HG03060 (cell line): ENCODE measurements around the gene EPHB1.

Experiments
- ATAC-seq: cut with Tn5 transposase; IDR thresholded peaks from one replicate; pipeline ENCODE4 v1.9.1; 2021; ENCODE audit warnings: low read depth, moderate number of reproducible peaks; ENCODE audit not compliant: unreplicated experiment

EPHB1 gene

DNA sequence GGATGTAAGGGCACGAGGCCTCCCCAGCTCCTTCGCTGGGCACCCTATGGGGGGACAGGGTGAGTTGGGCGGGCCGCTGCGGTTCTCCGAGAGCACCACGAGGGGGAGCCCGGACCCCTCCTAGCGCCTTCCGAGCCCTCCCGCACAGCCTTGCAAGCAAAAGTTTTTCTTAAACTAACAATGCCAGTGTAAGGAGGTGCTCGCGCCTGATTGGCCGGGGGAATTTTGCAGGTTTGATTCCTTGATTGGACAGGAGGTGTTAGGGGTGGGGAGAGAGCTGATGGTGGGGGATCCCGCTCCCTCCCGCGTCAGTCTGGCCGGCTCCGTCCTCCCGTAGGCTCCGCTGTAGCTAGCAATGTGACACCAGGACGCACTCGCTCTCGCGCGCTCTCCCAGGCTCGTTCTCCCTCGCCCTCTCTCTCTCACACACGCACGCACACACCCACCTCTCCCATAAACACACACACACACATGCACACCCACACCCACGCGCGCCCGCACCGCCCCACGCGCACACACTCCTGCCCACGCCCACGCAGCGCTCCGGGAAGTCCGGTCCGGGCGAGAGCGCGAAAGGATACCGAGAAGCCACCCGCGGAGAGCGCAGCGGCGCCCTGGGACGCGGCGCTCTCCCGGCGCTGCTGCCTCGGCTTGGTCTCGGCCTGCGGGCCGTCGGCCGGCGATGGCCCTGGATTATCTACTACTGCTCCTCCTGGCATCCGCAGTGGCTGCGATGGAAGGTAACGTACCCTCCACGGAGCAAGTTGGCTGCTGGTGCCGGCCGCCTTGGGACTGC is at the start of gene EPHB1:
TSS of gene EPHB1 (plus strand) at position 311 of the 796 bp plus-strand sequence.
- peak; percentile 87 for ATAC-seq

DNA sequence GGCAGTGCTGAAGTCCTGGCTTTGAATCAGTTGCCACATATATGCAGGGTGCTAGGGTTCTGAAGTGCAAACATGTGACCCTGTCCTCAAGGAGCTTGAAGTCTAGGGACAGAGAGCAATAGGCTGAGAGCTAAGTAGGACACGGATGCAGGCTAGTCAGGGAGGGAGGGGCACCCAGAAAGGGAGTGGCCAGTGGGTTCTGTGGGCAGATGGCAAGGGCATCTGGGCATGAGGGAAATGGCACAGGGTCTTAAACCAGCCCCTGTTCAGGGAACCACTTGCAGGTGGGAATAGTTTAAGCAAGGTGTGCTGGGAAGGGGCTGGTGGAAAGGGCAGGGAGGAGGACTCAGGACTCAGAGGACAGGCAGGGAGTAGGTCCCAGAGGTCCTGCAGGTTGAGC is 46.4 kb upstream of the EPHB1 start:
- no peak for ATAC-seq

DNA sequence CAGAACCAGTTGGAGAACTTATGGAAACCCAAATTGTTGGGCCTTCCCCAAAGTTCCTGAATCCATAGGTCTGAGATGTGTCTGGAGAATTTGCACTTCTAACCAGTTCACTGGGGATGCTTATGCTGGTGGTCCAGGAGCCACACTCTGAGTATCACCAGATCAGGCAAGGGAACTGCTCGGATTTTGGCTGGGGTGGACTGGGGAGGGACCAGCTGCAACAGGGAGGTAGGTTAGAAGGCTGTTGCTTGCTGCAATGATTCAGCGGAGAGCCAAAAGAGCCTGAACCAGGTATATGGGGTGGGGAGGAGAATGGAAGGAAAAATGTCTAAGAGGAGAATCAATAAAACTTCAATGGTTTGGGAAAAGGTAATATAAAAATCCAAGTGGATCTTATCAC is 45.9 kb upstream of the EPHB1 start:
- ATAC-seq, result no peak

DNA sequence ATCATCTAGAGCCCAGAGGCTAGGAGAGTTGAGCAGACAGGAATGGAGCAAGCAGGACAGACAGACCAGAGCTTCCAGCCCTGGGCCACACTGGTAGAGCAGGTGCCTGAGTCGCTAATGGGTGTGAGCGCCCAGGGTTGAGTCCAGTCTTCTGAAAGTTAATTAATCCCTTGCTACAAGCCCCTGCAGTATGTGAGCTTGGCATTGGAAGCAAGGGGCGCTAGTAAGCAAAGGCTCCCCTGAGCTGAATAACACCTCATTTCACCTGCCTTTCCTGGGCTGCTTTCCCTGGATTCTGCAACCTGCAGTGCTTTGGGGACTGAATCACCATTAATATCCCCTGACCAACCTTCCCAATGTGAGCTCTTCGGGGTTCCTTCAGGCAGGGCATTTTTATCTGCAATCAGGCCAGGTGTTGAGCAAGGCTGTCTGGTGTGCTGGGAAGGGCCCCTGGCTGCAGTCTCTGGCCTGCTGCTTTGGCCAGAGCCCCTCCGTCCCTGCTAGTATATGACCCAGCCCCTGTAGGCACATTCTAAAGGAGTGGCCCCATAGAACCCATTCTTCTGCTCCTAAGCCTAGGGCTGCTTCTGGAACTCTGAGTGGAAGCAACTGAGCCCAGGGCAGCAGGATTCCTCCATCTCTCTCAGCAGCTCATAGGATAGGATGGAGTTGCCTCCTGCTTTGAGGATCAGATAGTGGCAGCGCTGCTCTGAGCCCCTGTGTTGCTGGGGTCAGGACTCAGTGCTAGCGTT is 45.1 kb upstream of the EPHB1 start:
- no peak for ATAC-seq

DNA sequence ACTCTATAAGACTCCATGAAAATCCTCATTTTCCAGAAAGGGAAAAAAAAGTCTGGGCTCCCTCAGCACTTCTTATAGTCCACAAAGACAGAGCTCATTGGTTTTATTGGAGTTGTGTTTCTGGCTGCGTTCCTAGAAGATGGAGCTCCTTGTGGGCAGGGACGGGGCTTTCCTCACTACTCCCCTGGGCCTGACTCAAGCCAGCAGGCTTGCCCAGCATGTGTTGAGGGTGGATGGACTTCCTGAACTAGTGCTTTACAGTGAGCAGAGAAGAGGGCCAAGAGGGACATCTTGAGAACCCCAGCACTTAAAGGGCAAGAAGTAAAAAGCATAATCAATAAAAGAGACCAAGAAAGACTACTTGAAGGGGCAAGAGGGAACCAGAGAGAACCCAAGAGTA is 43.2 kb upstream of the EPHB1 start:
- no peak for ATAC-seq

DNA sequence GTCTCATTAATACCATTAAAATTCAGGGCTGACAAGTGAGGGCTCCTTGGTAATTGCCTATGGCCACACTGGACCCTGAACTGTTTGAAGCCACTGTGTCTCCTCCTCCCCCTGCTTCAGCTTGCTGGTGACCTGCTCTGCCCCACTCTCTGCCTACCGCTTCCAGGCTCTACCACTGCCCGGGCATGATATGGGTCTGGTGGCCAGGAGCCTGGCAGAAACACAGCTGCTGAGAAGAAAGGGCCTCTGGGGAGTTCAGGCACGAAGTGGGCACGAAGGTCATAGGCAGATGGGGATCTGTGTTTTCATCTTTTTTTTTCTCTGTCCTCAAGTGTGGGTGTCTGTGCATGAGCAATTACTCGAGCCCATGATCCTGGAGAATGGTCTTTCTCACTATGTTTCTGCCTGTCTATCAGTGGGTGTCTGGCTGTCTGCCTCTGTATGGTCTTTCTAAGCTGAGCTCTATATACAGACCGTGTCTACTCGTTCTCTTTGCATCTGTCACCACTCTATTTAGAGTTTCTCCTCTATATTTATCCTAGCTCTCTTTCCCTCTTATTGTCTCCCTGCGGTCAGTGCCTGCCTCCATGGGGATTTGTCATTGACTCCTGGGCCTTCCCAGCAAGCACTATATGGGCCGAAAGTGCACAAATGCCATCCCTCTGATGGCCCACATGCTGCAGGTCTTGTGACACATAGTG is 42.1 kb upstream of the EPHB1 start:
- no peak for ATAC-seq

DNA sequence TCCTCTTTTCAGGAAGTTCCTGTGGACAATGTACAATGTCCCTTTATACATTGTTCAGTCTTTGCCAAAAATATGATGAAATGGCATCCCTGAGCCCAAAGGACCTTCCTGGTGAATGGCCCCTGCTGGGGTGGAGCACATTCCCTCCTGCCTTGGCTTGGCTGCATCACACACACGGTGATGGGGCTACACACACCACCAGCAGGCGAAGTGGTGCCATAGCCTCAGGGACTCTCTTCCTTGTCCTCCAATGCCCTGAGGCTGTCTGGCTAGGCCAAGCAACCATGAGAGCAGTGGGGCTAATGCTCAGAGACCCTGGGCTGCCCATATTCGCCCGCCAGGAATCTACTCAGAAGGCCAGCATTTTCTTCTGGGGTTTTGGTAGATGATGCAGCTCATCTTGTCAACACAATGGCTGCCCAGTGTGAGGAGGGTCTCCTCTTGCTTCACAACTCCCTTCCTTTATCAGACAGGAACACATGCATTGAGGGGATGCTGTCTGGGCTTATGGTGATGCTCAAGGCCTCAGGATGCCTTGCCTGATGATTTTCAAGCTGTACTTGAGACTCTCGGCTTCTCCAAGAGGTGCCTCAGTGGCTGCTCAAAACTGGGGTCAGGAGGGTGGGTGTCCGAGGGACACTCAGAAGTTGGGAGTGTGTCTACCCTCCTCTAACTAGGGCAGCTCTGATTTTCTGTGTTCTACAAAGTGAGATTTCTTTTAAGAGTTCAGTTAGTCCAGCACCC is 40.9 kb upstream of the EPHB1 start:
- no peak for ATAC-seq

DNA sequence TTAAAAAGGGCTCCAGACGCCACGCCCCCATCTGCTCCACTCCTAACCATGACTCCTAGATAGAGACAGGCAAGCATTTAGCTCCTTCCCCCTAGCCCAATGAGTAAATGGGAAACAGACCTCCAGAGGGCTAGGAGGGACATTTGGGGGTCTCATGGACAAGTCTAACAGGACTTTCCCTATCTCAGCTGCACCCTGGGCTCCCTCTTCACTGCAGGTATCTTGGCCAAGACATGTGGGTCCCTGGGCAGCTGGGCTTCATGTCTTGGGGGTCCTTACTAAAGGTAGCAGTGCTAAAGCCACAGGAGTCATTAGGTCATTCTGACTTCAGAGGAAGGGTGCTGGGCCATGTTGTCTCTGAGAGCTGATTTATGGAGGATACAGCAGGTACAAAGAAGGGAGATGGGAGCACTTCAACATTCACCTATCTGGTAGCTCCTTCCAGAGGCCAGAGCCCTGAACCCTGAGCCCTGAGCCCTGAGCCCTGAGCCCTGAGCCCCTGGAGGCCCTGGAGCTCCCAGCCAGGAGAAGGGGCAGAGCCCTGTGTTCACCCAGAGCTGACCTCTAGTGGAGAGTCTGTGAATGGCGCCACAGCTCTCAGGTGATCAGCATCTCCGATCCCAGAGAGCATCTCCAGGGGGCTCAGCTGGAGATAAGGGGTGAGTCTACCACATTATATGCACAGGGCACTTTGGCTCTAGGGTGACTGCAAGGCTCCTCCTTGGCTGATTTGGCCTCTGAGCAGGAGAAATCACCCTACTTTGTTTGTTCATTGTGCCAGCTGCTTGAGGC is 40.1 kb upstream of the EPHB1 start:
- ATAC-seq, result no peak

DNA sequence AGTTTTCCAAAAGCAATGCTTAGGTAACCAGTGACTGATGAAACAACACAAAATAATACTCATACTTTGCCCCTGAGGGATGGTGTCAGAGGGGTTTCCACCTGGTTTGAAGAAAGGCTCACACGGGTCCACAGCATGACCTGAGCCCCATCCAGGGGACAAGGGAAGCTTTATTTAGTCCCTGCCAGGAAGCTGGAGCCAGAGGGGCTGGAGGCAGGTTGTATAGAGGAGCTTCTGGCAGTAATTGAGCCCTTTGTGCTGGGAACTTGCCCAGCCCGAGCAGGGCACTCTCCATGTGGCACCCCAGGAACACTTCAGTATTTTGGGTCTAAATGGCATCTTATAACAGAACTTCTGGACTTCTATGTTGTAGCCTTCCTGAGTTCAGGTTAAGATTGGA is 39.2 kb upstream of the EPHB1 start:
- ATAC-seq, result no peak

DNA sequence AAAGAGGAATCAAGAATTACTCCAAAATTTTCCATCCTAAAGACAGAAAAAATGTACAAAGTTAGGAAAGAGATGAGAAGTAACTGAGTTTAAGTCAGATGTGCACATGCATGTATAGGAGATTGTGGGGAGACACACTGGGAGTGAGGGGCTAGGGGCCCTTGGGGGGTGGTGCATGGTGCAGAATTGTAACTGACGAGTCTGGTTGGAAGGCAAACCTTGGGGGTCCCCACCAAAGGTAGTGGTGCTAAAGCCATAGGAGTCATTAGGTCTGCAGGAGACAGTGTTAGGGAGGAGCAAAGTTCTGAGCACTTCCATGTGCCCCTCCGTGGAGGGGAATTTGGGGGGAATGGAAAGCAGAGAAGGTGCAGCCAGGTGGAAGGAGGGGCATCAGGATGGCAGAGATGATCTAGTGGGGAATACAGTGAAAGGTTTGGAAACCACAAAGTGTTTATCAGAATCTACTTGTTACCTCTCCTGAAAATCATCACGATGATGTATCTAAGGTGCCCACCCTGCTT is 37.5 kb upstream of the EPHB1 start:
- no peak for ATAC-seq

DNA sequence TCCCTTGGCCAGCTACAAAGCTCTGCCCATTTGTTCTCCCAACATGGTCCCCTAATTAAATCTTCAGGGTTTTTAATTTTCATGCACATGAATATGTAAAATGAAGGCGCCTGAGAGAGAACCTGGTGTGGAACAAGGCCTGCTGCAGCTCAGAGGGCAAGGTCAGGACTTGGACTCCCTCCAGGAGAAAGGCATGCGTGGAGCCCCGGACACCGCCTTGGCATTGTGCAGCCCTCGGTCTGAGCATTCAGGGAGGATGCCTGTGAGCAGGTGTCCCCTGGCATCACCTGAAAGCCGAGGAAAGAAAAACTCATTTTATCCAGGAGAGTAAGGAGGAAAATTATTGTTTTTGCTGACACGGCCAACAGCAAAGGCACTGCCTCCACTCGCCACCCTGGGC is 33.8 kb upstream of the EPHB1 start:
- ATAC-seq, result no peak

DNA sequence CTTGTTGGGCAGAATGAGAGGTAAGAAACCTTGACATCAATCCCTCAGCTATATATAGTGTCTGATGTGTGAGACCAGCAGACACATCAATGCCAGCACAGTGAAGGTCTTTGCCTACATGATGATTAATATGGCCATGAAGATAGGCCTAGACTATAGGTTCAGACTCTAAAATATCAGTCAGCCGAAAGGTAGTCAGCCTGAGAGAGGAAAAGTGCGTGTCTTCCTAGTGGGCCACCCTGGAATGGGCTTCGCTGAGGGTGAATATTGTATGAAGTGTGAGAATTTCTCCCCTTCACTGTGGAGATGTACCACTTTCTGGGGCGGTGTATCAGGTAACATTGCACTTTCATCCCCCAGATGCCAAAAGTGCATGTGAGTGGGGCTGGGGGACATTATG is 33.0 kb upstream of the EPHB1 start:
- ATAC-seq, result no peak

DNA sequence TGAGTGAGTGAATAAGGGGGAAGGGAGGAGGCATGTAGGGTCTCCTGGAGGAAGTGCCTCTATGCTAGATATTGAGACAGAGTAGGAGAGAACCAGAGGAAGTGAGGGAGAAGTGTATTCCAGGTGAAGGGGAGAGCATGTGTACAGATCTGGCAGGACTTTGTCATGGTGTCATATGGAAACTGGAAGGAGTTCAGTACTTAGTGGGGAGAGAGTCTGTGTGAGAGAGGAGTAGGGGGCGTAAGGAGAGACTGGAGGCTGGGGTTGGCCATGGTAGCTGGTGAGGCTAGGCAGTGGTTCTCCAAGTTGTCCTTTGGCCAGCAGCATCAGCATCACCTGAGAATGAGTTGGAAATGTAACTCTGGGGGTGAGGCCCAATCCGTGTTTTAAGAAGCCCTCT is 29.6 kb upstream of the EPHB1 start:
- no peak for ATAC-seq

DNA sequence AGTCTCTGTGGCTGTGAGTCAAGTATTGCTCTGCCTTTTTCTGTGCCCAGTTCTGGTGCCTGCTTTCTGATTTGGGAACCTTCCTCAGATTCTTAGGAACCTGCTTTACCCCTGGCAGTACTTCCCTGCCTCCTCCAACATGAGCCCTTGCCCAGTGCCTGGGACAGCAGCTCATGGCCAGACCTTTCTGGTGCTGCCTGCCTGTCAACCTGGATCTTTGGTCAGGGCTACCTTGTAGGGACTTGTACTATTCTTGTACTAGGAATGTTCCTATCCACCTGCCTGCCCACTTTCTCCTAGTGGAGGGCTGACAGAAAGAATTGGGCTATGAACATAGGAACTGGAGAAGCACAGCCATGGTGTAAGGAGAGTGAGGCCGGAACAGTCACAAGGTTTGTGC is 28.8 kb upstream of the EPHB1 start:
- ATAC-seq, result no peak

DNA sequence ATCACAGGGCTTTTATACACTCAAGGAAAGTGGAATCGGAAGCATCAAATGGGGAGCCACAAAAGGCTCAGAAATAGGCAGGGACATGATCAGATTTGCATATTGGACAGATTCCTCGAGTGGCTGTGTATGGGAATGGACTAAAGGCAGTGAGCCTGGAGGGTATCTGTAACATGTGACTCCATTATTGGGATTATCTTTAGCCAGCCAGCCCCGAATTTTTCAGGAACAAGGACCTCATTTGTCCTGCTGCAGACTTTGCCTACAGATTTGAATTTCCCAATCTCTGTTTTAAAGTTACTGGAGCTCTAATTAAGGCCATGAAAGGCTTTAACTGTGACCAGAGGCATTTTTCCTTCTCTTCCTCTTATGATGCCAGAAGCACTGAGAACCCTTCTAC is 26.9 kb upstream of the EPHB1 start:
- ATAC-seq, result no peak

DNA sequence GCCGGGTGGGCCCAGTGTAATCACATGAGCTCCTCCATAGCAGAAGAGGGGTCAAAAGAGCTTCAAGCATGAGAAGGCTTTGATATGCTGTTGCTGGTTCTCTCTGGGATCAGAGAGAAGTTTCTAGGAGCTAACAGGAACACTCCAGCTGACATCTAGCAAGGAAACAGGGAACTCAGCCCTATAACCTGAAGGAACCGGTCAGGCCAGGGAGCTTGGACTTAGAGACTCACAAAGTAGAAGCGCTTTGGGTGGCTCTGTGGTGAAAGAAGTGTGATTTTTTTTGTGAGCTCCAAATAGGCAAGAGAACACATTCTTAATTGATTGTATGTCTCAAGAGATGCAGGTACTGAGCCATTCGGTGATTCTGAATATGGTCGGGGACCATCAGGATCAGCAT is 26.2 kb upstream of the EPHB1 start:
- no peak for ATAC-seq

DNA sequence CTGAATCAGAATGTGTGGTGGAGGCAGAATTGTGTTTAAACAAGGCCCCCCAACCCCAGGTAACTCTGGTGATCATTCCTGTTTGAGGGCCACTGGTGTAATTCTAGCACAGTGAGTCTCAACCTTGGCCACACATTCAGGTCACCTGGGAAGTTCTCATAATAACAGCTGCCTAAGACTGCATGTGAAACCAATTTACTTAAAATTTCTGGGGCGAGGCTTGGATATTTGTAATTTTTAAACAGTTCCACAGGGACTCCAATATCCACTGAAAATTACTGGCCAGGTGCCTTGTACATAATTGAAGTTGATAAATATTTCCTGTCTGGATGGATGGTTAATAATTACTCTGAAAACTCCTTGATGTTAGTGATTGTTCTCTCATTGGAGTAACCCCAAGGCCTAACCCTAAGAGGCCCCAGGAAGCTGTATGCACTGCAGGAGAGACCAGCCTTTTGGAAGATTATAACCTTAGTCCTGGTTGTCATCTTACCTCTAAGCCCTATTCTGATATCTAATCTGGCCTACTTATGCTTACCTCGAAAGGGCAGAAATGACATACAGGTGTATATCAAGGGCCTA is 25.7 kb upstream of the EPHB1 start:
- no peak for ATAC-seq

DNA sequence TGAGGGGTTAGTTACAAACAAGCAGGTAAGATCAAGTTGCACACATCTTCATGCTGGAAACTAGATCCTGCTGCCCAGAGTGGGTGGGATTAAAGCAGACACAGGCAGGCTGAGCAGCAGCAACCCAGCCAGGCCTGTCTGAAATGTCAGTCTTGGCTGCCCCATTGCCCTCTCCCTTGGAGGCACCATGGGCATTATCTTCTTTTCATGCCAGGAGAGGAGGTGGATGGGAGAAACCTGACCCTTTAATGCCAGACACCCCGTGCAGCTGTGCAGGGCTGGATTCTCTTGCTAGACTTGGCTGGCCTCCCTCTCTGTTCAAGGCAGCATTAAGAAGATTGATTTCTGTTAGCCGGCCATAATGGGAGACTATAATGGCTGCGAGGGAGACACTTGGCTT is 23.0 kb upstream of the EPHB1 start:
- ATAC-seq, result no peak

DNA sequence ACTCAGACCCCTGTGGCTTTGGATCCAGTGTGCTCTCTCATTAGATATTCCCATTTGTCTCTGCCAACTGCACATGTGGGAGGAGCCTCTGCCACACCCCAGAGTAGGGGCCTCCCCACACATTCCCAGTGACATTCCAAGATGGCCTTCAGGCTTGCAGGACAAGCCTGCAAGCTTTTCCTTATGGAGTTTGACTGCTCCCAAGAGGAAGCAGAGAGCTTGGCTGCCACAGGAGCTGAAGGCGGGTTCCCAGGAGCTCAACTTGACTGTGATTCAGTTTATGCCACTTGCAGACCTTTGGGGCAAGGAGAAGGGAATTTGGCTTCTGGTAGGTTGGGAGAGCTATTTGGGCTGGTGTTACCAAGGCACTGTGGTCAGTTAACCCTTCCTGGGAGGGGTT is 22.5 kb upstream of the EPHB1 start:
- ATAC-seq, result no peak
